Kidney (tissue), 14 donors: ENCODE data around the gene FN3K. TPM values are rescaled to one million over a fixed set of nuclear protein-coding genes. Genes with fewer than 3 reads are reported as not detected.
A peak's percentile ranks its signal among the peaks of the same experiment; 100 is the strongest.

Experiments
- DNase-seq, 5 donors: peaks; one replicate each; pipeline ENCODE4 v3.0.0-alpha.2; 2013 to 2020
- FAIRE-seq: peaks from 2 replicates; lab custom pipeline; 2012; peaks lifted over from hg19 to GRCh38; lab: Jason Lieb, UNC
- H3K27ac ChIP-seq, 2 donors: one replicate each; pipeline ENCODE4 v1.7.0; 2013; ENCODE audit warnings: low read depth in 2 of 2, low read length in 2 of 2, inconsistent platforms in 1 of 2
- H3K27me3 ChIP-seq: one replicate; pipeline ENCODE4 v1.7.1; 2013; ENCODE audit warnings: low read length, inconsistent platforms; ENCODE audit not compliant: control insufficient read depth, insufficient read depth
- H3K36me3 ChIP-seq, 3 donors: one replicate each; pipeline versions ENCODE4 v1.7.0 to v1.7.1; 2013; ENCODE audit warnings: low read length in 3 of 3, control low read depth in 1 of 3, inconsistent platforms in 1 of 3; ENCODE audit not compliant: insufficient read depth in 3 of 3, control insufficient read depth in 2 of 3
- H3K4me1 ChIP-seq, 3 donors: one replicate each; pipeline versions ENCODE4 v1.7.0 to v1.7.1; 2013; ENCODE audit warnings: low read length in 3 of 3, inconsistent platforms in 1 of 3, low read depth in 1 of 3; ENCODE audit not compliant: control insufficient read depth in 2 of 3, insufficient read depth in 2 of 3
- H3K4me3 ChIP-seq, 3 donors: one replicate each; pipeline versions ENCODE4 v1.7.0 to v1.8.1; 2013; ENCODE audit warnings: low read length in 3 of 3, control low read depth in 1 of 3, inconsistent platforms in 1 of 3
- H3K9ac ChIP-seq, 3 donors: one replicate each; pipeline versions ENCODE4 v1.7.0 to v1.7.1; 2013; ENCODE audit warnings: low read length in 3 of 3, control low read depth in 1 of 3, inconsistent platforms in 1 of 3
- H3K9me3 ChIP-seq, 3 donors: one replicate each; pipeline versions ENCODE4 v1.7.0 to v1.7.1; 2013; ENCODE audit warnings: low read length in 3 of 3, control low read depth in 1 of 3, inconsistent platforms in 1 of 3; ENCODE audit not compliant: control insufficient read depth in 2 of 3, insufficient read depth in 1 of 3
- CTCF ChIP-seq: IDR thresholded peaks from 3 replicates; pipeline ENCODE4 v1.5.1; 2012; ENCODE audit warnings: mild to moderate bottlenecking, moderate library complexity, borderline replicate concordance; ENCODE audit not compliant: insufficient read depth; ENCODE audit errors: extremely low read depth
- intact Hi-C: fragments of 100-400 bp; cut with DNase I; formaldehyde crosslinking; loops from one replicate; pipeline ENCODE4 v1.11.1; 2022
- polyA plus RNA-seq: library from polyadenylated mRNA; stranded (reverse); fragments of 350-450 nt; fragmentation: Illumina TruSeq; extraction: RNeasy Lipid Tissue Mini Kit (QIAGEN cat#74804); gene quantifications from one replicate; pipeline ENCODE4 v1.2.3, GENCODE V29; 2014; ENCODE audit warnings: low read depth, low replicate concordance; ENCODE audit not compliant: insufficient read depth
- total RNA-seq: library from RNA; stranded (reverse); fragmentation: NEBNext Ultra II Directional; extraction: Animal tissue kit (Norgen Biotek cat#: 25700); gene quantifications from one replicate; pipeline ENCODE4 v1.2.1, GENCODE V29; 2021
- donor health status: control.
- donor health status: control.
- donor health status: control.
- donor health status: control.
- donor health status: control.
- donor health status: DM: yes; HTN: yes; CAD: no.
- donor health status: Normal renal cell carcinoma (clear cell type).

The FN3K gene
- total and polyA plus RNA-seq, 2 donors from 2014 or later: 33.3 to 114 TPM

GRCh38 chr17:82794781-82795482, 59.5 kb downstream of the FN3K start:
- no peak overlapping the region for H3K9ac ChIP-seq
- H3K9me3 ChIP-seq: no peaks in the 10 kb centered on the region
- H3K4me1 ChIP-seq: no peaks in the 10 kb centered on the region
- H3K27ac ChIP-seq: no peak overlapping the region
- H3K27me3 ChIP-seq: no peaks in the 10 kb centered on the region
- TF ChIP-seq CTCF: no peak
- intact Hi-C loops: no loop called here
- no peak for FAIRE-seq
- H3K4me3 ChIP-seq: no peak overlapping the region
- peaks cover 0 to 8% (median 0%) of the 10 kb centered on the region in 3 donors for H3K36me3 ChIP-seq
- peak in 1 of 5 donors; percentile 18 for DNase-seq

GRCh38 chr17:82795615-82796014, 60.2 kb downstream of the FN3K start:
- H3K4me3 ChIP-seq: no peak overlapping the region
- TF ChIP-seq CTCF: no peak
- H3K36me3 ChIP-seq: peaks cover 0 to 8% (median 0%) of the 10 kb centered on the region in 3 donors
- no peak for DNase-seq
- FAIRE-seq: no peak
- no peaks in the 10 kb centered on the region for H3K27me3 ChIP-seq
- no peaks in the 10 kb centered on the region for H3K4me1 ChIP-seq
- H3K27ac ChIP-seq: no peak overlapping the region
- H3K9ac ChIP-seq: no peak overlapping the region
- intact Hi-C loops: no loop called here
- H3K9me3 ChIP-seq: no peaks in the 10 kb centered on the region

- no peak for TF ChIP-seq CTCF
- FAIRE-seq (no peak), DNase-seq (no peak)
Measured at GRCh38 chr17:82797061-82797460, 61.6 kb downstream of the FN3K start.

GRCh38 chr17:82798752-82799151, 63.3 kb downstream of the FN3K start:
- Histone ChIP-seq H3K4me3 (no peak overlapping the region), H3K27me3 (no peaks in the 10 kb centered on the region), H3K36me3 (peaks cover 0 to 11% (median 0%) of the 10 kb centered on the region in 3 donors), H3K9me3 (no peaks in the 10 kb centered on the region), H3K9ac (no peak overlapping the region), H3K27ac (no peak overlapping the region), H3K4me1 (no peaks in the 10 kb centered on the region)
- intact Hi-C loops: no loop called here
- FAIRE-seq: no peak
- no peak for DNase-seq
- TF ChIP-seq CTCF: no peak

More at GRCh38 chr17:82797061-82797460, 61.6 kb downstream of the FN3K start:
- peaks cover 0 to 11% (median 0%) of the 10 kb centered on the region in 3 donors for H3K36me3 ChIP-seq
- H3K4me3 ChIP-seq: no peak overlapping the region
- H3K27me3 ChIP-seq: no peaks in the 10 kb centered on the region
- no peaks in the 10 kb centered on the region for H3K4me1 ChIP-seq
- no peak overlapping the region for H3K9ac ChIP-seq
- no peaks in the 10 kb centered on the region for H3K9me3 ChIP-seq
- intact Hi-C loops: no loop called here
- no peak overlapping the region for H3K27ac ChIP-seq
